ENCODE measurements around the gene EMID1. TPM values are rescaled to one million over a fixed set of nuclear protein-coding genes. Genes with fewer than 3 reads are reported as not detected.

Gene EMID1
- total and polyA plus RNA-seq, 2 donors: 7.0 to 9.4 TPM

Small RNA genes within 50 kb of the gene (small RNA-seq; reads per million reads assigned to genes)
- not detected for gene RNU6-1219P

Other genes with a start within 250 kb of the EMID1 start
- not detected for gene C22orf31, start 144.1 kb upstream of the EMID1 start, total RNA-seq
- not detected for gene C22orf31, start 144.1 kb upstream of the EMID1 start, polyA plus RNA-seq
- 10.1 TPM for gene KREMEN1, start 132.9 kb upstream of the EMID1 start, total RNA-seq
- gene KREMEN1, start 132.9 kb upstream of the EMID1 start, polyA plus RNA-seq: 16.7 TPM
- gene RHBDD3, start 62.1 kb downstream of the EMID1 start, total RNA-seq: 11.7 TPM
- 26.9 TPM for gene RHBDD3, start 62.1 kb downstream of the EMID1 start, polyA plus RNA-seq
- 98.6 TPM for gene EWSR1, start 62.4 kb downstream of the EMID1 start, total RNA-seq
- 143 TPM for gene EWSR1, start 62.4 kb downstream of the EMID1 start, polyA plus RNA-seq
- 4.8 TPM for gene GAS2L1, start 100.8 kb downstream of the EMID1 start, total RNA-seq
- gene GAS2L1, start 100.8 kb downstream of the EMID1 start, polyA plus RNA-seq: 33.7 TPM
- gene RASL10A, start 109.8 kb downstream of the EMID1 start, total RNA-seq: 0.58 TPM
- gene RASL10A, start 109.8 kb downstream of the EMID1 start, polyA plus RNA-seq: 2.0 TPM
- 41.9 TPM for gene AP1B1, start 182.7 kb downstream of the EMID1 start, total RNA-seq
- gene AP1B1, start 182.7 kb downstream of the EMID1 start, polyA plus RNA-seq: 40.0 TPM
- gene RFPL1, start 232.7 kb downstream of the EMID1 start, total RNA-seq: not detected
- gene RFPL1, start 232.7 kb downstream of the EMID1 start, polyA plus RNA-seq: not detected

Measured in urinary bladder (tissue), 2 donors.